Cardiac muscle cell (in vitro differentiated cells and primary cell): ENCODE results near the gene DYNLT4. TPM values are rescaled to one million over a fixed set of nuclear protein-coding genes. Genes with fewer than 3 reads are reported as not detected.

Source experiments
- DNase-seq, 2 donors: peaks; one replicate each; pipeline versions ENCODE4 v3.0.0 to v3.0.0-alpha.2; 2010 to 2017; ENCODE audit warnings: low read depth in 1 of 2, low spot score in 1 of 2
- H3K27ac ChIP-seq: fragments of 200-600 bp; sonication (generic); 2 replicates; pipeline ENCODE4 v1.5.1; 2016
- H3K27me3 ChIP-seq: fragments of 200-600 bp; sonication (generic); 2 replicates; pipeline ENCODE4 v1.6.0; 2016; ENCODE audit warnings: control low read depth
- H3K36me3 ChIP-seq: fragments of 200-600 bp; sonication (generic); 2 replicates; pipeline ENCODE4 v1.5.1; 2016; ENCODE audit warnings: control low read depth
- H3K4me1 ChIP-seq: fragments of 200-600 bp; sonication (generic); 2 replicates; pipeline ENCODE4 v1.8.1; 2017; ENCODE audit warnings: low read depth, mild to moderate bottlenecking, mixed run types
- H3K4me3 ChIP-seq: fragments of 200-600 bp; sonication (generic); 2 replicates; pipeline ENCODE4 v1.5.1; 2016; ENCODE audit warnings: mild to moderate bottlenecking
- H3K9me3 ChIP-seq: fragments of 200-600 bp; sonication (generic); 2 replicates; pipeline ENCODE4 v1.5.1; 2017; ENCODE audit warnings: low read depth, mild to moderate bottlenecking, control low read depth
- CTCF ChIP-seq: IDR thresholded peaks from 2 replicates; pipeline ENCODE4 v1.5.1; 2012; ENCODE audit warnings: low read depth, mild to moderate bottlenecking, low read length
- polyA plus RNA-seq: library from polyadenylated mRNA; unstranded; fragments of >200 nt; fragmentation: Nextera tagmentation; extraction: Ambion mirVana; gene quantifications from 2 replicates; pipeline ENCODE4 v1.2.1, GENCODE V29; 2016
- total RNA-seq: library from RNA; depleted of rRNA; stranded (reverse); fragments of >200 nt; gene quantifications from 2 replicates; pipeline ENCODE4 v1.2.3, GENCODE V29; 2016

DYNLT4 gene
- total and polyA plus RNA-seq, 2 experiments from 2014 or later = 0.43 TPM; not detected in 1

- H3K9me3 ChIP-seq = no peaks in the 10 kb centered on the region
- no peak for DNase-seq
- H3K4me1 ChIP-seq = no peaks in the 10 kb centered on the region
- no peaks in the 10 kb centered on the region for H3K36me3 ChIP-seq
- no peak overlapping the region for H3K4me3 ChIP-seq
- no peaks in the 10 kb centered on the region for H3K27me3 ChIP-seq
- TF ChIP-seq CTCF = no peak
- H3K27ac ChIP-seq = no peak overlapping the region
Measured at GRCh38 chr1:44821240-44821715, 14.1 kb upstream of the DYNLT4 start.

- no peaks in the 10 kb centered on the region for H3K36me3 ChIP-seq
- no peaks in the 10 kb centered on the region for H3K9me3 ChIP-seq
- peak overlapping the region; percentile 98 for H3K27ac ChIP-seq
- no peak for TF ChIP-seq CTCF
- H3K4me3 ChIP-seq = peak overlapping the region; percentile 23
- no peaks in the 10 kb centered on the region for H3K27me3 ChIP-seq
- H3K4me1 ChIP-seq = no peaks in the 10 kb centered on the region
- DNase-seq = no peak
Measured at GRCh38 chr1:44820328-44821239, 13.4 kb upstream of the DYNLT4 start.

GRCh38 chr1:44819608-44820327, 12.6 kb upstream of the DYNLT4 start:
- peak; percentile 91 to 94 for DNase-seq
- Histone ChIP-seq H3K9me3 (no peaks in the 10 kb centered on the region), H3K27ac (peak overlapping the region; percentile 98), H3K36me3 (no peaks in the 10 kb centered on the region), H3K4me3 (peak overlapping the region; percentile 23), H3K27me3 (no peaks in the 10 kb centered on the region), H3K4me1 (no peaks in the 10 kb centered on the region)
- peak; percentile 9 for TF ChIP-seq CTCF

GRCh38 chr1:44819196-44819607, 12.1 kb upstream of the DYNLT4 start:
- H3K4me3 ChIP-seq = peak overlapping the region; percentile 20
- peak overlapping the region; percentile 98 for H3K27ac ChIP-seq
- no peaks in the 10 kb centered on the region for H3K27me3 ChIP-seq
- no peak for DNase-seq
- no peaks in the 10 kb centered on the region for H3K4me1 ChIP-seq
- no peak for TF ChIP-seq CTCF
- H3K36me3 ChIP-seq = no peaks in the 10 kb centered on the region
- no peaks in the 10 kb centered on the region for H3K9me3 ChIP-seq

- Histone ChIP-seq H3K27ac (no peak overlapping the region), H3K9me3 (no peaks in the 10 kb centered on the region), H3K27me3 (no peaks in the 10 kb centered on the region), H3K4me3 (no peak overlapping the region), H3K4me1 (no peaks in the 10 kb centered on the region), H3K36me3 (no peaks in the 10 kb centered on the region)
- TF ChIP-seq CTCF = no peak
- DNase-seq = no peak
Measured at GRCh38 chr1:44817771-44818495, 10.8 kb upstream of the DYNLT4 start.
